GM13976 (cell line): ENCODE results near the gene MIPOL1.
"Not testable (repeated sequence)": the region's sequence is repeated elsewhere in the genome, so short reads cannot be mapped to it uniquely, and the experiment has no call there.

ENCODE experiments used
- DNase-seq: peaks from one replicate; pipeline ENCODE4 v3.0.0; 2012; ENCODE audit warnings: low spot score
- in situ Hi-C: fragments of 300-500 bp; cut with MboI; formaldehyde crosslinking; loops from one replicate; pipeline ENCODE4 v1.12.0; 2022; ENCODE audit warnings: low sequenced_read_pairs, mixed read lengths, inconsistent platforms; ENCODE audit not compliant: unreplicated experiment
- TF ChIP-seq, protein P1 (sequence below): IDR thresholded peaks from 2 replicates; pipeline ENCODE4 v1.5.1; 2012; ENCODE audit warnings: borderline replicate concordance, mild to moderate bottlenecking; ENCODE audit not compliant: insufficient read depth; ENCODE audit errors: extremely low read depth, missing control alignments, control extremely low read depth

Gene MIPOL1

GRCh38 chr14:37187294-37187693 lies 10.4 kb upstream of the MIPOL1 start:
- TF ChIP-seq, protein P1, sequence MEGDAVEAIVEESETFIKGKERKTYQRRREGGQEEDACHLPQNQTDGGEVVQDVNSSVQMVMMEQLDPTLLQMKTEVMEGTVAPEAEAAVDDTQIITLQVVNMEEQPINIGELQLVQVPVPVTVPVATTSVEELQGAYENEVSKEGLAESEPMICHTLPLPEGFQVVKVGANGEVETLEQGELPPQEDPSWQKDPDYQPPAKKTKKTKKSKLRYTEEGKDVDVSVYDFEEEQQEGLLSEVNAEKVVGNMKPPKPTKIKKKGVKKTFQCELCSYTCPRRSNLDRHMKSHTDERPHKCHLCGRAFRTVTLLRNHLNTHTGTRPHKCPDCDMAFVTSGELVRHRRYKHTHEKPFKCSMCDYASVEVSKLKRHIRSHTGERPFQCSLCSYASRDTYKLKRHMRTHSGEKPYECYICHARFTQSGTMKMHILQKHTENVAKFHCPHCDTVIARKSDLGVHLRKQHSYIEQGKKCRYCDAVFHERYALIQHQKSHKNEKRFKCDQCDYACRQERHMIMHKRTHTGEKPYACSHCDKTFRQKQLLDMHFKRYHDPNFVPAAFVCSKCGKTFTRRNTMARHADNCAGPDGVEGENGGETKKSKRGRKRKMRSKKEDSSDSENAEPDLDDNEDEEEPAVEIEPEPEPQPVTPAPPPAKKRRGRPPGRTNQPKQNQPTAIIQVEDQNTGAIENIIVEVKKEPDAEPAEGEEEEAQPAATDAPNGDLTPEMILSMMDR: no peak
- no peak for DNase-seq
- in situ Hi-C loops: no loop called here

DNA sequence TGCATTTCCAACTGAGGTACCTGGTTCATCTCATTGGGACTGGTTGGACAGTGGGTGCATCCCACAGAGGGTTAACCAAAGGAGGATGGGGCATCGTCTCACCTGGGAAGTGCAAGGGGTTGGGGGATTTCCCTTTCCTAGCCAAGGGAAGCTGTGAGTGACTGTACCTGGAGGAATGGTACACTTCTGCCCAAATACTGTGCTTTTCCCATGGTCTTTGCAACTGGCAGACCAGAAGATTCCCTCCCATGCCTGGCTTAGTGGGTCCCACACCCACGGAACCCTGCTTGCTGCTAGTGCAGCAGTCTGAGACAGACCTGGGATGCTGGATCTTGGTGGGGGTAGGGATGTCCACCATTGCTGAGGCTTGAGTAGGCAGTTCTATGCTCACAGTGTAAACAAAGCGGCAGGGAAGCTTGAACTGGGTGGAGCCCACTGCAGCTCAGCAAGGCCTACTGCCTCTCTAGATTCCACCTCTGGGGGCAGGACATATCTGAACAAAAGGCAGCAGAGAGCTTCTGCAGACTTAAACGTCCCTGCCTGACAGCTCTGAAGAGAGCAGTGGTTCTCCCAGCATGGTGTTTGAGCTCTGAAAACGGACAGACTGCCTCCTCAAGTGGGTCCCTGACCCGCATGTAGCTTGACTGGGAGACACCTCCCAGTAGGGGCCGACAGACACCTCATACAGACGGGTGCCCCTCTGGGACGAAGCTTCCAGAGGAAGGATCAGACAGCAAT lies 9.7 kb upstream of the MIPOL1 start:
- in situ Hi-C loops, DNase-seq: not testable (repeated sequence)

DNA sequence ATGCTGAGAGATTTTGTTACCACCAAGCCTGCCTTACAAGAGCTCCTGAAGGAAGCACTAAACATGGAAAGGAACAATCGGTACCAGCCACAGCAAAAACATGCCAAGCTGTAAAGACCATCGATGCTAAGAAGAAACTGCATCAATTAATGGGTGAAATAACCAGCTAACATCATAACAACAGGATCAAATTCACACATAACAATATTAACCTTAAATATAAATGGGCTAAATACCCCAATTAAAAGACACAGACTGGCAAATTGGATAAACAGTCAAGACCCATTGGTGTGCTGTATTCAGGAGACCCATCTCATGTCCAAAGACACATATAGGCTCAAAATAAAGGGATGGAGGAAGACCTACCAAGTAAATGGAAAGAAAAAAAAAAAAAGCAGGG lies 8.0 kb upstream of the MIPOL1 start:
- DNase-seq: not testable (repeated sequence)

DNA sequence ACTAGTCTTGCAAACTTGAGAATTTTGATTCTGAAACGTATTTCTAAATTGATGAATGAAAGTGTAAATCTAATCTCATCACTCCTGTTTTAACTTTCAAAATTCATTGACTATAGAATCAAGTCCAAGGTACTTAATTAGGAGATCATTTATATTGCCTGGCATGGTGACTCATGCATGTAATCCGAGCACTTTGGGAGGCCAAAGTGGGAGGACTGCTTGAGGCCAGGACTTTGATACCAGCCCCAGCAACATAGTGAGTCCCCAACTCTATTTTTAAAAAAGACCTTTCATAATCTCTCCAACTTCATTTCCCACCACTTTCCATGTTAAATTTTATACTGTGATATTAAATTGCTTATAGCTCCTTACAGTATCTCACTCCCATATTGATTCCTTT lies 3.0 kb upstream of the MIPOL1 start:
- TF ChIP-seq, protein P1: no peak
- DNase-seq: no peak
- in situ Hi-C loops: no loop called here

More for the DNA sequence above, 8.0 kb upstream of the MIPOL1 start:
- in situ Hi-C loops: not testable (repeated sequence)

DNA sequence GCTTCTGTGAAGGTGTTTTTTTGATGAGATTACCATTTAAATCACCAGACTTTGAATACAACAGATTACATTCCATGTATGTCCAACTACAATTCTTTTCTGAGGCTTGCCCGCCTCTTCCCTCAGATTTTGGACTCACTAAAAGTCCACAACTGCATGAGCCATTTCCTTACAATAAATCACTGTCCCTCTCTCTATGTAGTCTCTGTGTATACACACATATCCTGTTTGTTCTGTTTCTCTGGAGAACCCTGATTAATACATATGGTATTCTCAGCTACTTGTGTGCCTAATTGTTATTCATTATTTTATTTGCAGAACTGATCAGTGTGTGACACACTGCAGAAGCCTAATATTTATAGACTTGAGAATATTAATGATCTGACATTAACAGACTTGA lies 2.4 kb upstream of the MIPOL1 start:
- in situ Hi-C loops: no loop called here
- TF ChIP-seq, protein P1: no peak
- DNase-seq: no peak

DNA sequence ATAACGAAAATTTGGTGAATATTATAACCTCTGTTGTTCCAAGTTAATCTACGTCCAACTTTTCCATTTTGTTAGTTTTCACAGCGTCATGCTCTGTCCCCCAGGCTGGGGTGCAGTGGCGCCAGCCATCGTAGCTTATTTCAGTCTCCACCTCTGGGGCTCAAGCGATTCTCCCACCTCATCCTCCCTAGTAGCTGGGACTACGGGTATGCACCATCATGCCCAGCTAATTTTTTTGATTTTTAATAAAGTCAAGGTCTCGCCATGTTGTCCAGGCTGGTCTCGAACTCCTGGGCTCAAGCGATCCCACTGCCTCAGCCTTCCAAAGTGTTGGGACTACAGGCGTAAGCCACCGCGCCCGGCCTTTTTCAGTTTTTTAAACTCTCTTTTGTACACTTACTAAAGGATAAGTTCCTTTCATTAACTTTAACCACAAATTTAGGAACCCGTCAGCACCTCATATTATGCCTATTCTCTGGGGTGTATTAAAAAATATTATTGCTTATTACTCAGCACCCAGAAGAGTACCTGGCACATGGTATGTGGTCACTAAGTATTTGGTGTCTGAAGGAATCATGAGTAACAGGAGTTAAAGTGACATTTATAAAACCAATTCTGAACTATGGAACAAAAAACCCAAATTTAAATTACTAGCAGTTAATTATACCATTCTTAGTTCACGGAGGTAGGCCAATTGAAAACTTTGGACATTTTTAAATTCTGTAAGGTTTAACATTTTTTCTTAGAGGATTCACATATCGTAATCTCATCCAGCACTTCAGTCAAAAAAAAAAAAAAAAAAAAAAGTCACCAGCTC lies 925 bp upstream of the MIPOL1 start:
- no peak for DNase-seq
- TF ChIP-seq, protein P1: no peak
- in situ Hi-C loops: no loop called here

DNA sequence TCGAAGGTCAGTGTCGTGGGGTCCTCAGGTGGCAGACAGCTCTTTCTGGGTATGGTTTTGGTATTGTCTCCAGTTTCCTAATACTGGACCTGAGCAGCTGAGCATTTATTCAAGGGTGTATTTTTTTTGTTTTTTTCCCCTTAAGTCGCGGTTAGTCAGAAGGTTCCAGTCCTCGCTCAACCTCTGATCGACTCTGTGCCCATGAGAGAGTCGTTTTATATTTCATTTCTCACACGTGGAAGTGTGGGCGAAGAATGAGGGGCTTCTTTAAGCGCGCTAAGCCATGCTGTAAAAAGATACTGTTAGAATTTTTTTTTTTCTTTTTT lies 499 bp downstream of the MIPOL1 start:
- TF ChIP-seq, protein P1: no peak
- in situ Hi-C loops: no loop called here

GRCh38 chr14:37198907-37199306 lies 1.2 kb downstream of the MIPOL1 start:
- no peak for DNase-seq
- in situ Hi-C loops: no loop called here
- TF ChIP-seq, protein P1: no peak

More for the DNA sequence above, 499 bp downstream of the MIPOL1 start:
- no peak for DNase-seq
